GM21381 (cell line): ENCODE results near the gene EML4.
"Not testable (repeated sequence)": the region's sequence is repeated elsewhere in the genome, so short reads cannot be mapped to it uniquely, and the experiment has no call there.

Experiments used
- ATAC-seq: cut with Tn5 transposase; IDR thresholded peaks from one replicate; pipeline ENCODE4 v1.9.1; 2021; ENCODE audit warnings: mild to moderate bottlenecking, moderate library complexity; ENCODE audit not compliant: unreplicated experiment

EML4 gene

DNA sequence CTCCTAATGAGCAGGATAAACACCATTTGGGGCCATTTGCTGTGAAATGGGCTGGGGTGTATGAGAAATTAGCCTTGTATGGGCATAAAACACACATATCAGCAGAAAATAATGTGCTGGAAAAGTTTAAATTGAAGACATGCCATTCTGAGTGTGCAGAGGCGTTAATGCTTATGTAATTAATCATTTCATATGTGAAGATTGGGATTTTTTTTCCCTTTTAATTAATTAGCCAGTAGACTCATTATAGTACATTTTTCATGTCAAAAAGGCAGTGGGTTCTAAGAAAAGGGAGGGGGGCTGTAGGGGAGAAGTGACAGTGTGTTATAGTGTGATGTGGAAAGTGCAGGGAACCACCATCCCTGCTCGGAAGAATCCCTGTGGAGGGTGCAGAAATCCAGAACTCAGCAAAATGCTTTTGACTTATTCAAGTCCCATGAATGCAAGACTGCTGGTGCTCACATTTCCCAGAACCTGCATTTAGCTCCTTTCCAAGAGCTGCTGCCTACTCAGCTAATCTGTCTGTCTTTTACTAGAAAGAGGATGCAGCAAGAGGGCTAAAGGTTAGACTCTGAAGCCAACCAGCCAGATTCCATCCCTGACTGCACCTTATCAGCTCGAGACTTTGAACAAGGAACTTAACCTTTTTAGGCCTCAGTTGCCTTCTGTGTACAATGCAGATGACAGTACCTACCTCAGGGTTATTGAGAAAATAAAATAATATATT, 203.5 kb downstream of the EML4 start:
- ATAC-seq = no peak

DNA sequence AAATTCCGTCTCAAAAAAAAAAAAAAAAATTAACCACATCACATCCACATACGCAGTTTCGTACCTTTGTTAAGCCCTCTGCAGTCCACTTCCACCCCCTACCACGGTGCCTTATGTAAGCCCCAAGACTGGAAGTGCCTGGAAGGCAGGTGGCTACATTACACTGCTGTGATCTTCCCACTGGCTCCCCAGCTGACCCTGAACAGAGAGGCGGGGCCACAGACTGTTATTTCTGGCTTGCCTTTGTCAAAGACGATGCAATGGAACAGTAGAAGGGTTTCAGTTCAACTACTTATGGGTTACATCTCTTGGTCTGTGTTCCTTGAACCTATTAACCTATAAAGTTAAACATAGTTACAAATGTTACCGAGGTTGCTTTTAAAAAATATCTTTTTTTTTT, 207.6 kb downstream of the EML4 start:
- no peak for ATAC-seq

DNA sequence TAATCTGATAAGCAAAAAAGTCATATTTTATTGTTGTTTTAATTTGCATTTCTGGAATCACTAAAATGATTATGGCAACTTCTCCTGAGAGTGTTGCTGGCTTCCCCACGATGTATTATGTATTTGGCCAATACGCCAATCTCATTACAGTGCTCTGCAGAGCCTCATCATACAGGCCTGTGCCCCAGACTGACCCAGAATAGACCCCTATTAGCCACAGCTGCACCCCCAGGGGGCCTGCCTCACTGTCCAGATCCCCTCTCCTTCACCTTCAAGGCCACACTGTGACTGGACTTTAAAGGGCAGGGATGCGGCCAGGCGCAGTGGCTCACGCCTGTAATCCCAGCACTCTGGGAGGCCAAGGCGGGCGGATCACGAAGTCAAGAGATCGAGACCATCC, 209.3 kb downstream of the EML4 start:
- no peak for ATAC-seq

DNA sequence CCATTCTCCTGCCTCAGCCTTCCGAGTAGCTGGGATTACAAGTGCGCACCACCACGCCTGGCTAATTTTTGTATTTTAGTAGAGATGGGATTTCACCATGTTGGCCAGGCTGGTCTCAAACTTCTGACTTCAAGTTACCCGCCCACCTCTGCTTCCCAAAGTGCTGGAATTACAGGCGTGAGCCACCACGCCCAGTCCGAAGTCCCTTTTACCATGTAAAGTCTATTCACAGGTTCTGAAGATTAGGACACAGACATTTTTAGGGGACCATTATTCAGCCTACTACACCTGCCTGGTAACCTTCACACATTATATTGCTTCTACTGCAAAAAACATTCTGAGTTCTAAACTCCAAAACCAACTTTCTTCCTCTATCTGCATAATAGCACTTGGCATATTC, 210.9 kb downstream of the EML4 start:
- not testable (repeated sequence) for ATAC-seq

DNA sequence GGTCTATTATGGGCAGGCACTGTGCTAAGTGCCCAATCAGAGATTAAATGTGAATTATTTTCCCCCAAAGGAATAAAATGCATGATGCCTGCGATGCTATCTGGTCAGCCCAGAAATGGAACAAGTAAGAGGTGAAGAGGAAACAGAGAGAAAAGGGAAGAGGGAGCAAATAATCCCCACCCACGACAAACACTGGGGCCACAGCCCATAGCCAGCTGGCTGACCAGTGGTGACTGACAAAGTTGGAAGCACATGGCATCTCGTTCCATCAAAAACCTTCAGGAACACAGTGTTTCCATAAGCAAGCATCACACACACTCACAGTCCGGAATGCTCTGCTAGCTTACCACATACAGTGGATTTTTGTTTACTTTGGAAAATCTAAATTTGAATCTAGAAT, 213.0 kb downstream of the EML4 start:
- no peak for ATAC-seq
